AG10803 (cell line): ENCODE results near the gene RTP4.

Experiments used
- DNase-seq: peaks from one replicate; pipeline ENCODE4 v3.0.0; 2010; ENCODE audit warnings: low read depth
- H3K4me3 ChIP-seq: 2 replicates; pipeline ENCODE4 v1.5.1; 2011; ENCODE audit warnings: mild to moderate bottlenecking, low read length, control low read depth
- CTCF ChIP-seq: conservative IDR thresholded peaks from 2 replicates; pipeline ENCODE4 v1.5.1; 2011; ENCODE audit warnings: mild to moderate bottlenecking, low read length, control low read depth, inconsistent platforms

RTP4 gene

DNA sequence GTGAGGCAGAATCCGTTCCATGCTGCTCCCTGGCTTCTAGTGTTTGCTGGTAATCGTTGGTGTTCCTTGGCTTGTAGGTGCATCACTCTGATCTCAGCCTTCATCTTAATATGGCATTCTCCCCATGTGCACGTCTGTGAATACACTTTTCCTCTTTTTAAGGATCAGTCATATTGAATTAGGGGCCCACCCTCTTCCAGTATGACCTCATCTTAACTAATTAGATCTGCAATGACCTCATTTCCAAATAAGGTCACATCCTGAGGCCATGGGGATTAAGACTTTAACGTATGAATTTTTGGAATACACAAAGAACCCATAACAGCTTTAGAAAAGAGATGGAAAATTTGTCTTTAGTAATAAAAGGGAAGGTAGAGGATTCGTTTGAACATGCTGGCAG lies 42.6 kb upstream of the RTP4 start:
- no peak for DNase-seq
- no peak for TF ChIP-seq CTCF

DNA sequence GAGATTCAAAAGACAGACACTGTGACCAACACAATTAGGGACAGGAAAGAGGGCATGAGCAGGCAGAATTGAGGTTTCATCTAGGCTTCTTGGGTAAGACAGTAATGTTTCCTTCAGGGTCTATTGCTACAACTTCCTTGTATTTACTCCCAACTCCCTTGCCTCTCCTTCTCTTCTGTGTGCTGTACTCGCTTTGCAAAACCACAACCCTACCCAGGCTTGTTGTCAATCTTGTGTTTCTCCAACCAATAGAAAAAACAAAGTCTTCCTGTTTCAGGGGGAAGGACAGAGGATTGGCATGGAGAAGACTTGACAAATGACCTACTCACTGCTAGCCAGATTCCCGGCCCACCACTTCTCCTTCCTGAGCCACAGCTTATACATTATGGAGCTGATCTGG lies 40.3 kb upstream of the RTP4 start:
- DNase-seq: no peak
- TF ChIP-seq CTCF: no peak
- no peak overlapping the region for H3K4me3 ChIP-seq

More for the DNA sequence above, 42.6 kb upstream of the RTP4 start:
- no peak overlapping the region for H3K4me3 ChIP-seq

GRCh38 chr3:187328691-187329090 lies 39.5 kb upstream of the RTP4 start:
- H3K4me3 ChIP-seq: no peak overlapping the region
- DNase-seq: no peak
- no peak for TF ChIP-seq CTCF

DNA sequence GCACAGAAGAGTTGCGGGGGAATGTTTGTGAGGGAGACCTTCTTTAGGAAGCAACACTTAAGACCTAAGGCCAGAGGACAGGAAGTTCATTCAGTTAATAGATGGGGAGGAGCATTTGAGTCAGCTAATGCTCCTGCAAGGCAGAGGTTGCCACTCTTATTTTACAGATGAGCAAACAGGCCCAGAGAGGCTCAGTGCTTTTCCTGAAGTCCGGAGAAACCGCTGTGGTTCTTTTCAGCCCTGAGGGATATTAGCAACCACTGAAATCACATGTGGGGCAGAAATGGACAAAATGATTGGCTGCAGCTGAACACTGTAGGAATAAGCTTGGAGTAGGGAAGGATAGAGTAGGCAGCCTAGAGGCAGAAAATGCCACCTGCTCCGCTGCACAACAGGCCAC lies 33.3 kb upstream of the RTP4 start:
- H3K4me3 ChIP-seq: no peak overlapping the region
- no peak for DNase-seq
- no peak for TF ChIP-seq CTCF

DNA sequence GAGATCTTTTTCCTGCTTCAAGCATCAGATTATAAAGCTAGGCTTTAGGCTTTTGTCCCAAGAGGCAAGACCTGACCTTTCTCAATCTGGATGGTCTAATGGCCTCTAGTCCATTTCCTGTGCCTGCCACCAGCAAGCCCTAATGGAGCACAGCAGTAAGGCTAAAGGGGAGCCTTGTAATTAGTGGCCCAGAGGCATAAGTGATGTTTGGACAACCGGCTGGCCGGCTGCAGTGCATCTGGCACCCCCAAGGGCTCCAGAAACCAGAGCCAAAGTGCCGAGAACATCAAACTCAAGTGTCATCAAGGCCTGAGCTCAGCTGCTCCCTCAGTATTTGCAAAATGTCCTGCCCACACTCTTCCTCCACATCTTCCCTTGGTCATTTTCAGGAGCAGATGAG lies 31.9 kb upstream of the RTP4 start:
- no peak for DNase-seq
- TF ChIP-seq CTCF: no peak
- H3K4me3 ChIP-seq: no peak overlapping the region

DNA sequence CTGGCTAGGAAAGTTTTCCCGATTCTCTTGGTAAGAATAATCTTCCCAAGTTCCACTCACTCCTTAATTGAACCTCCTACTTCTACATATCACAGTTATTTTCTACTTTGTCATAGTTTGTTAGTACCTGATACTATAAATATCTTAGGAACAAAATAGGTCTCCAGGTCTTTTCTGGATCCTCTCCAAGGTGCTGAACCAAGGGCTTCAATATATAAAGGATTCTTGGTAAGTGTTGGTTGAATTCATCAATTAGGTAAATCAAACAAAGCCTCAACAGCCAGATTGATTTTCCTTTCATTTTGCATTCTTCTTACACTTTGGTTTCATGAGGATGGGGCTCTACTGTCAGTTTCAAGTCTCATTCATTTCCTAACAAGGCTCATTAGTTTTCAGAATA lies 27.6 kb upstream of the RTP4 start:
- H3K4me3 ChIP-seq: no peak overlapping the region
- no peak for TF ChIP-seq CTCF
- DNase-seq: no peak

- TF ChIP-seq CTCF: no peak
- no peak overlapping the region for H3K4me3 ChIP-seq
- no peak for DNase-seq
These were observed 25.9 kb upstream of the RTP4 start for GRCh38 chr3:187342255-187342654.
